ENCODE results near the gene ZSCAN25.
"Not testable (repeated sequence)": the region's sequence is repeated elsewhere in the genome, so short reads cannot be mapped to it uniquely, and the experiment has no call there.

Gene ZSCAN25

GRCh38 chr7:99616359-99617191 is at the start of gene ZSCAN25:
Gene ZSCAN25 (plus strand): TSS chr7:99616946. CDS start chr7:99619607, 2,661 bp downstream.
- DNase-seq, result peak; percentile 68

- DNase-seq, result not testable (repeated sequence)
Measured at GRCh38 chr7:99568770-99569169, 48.0 kb upstream of the ZSCAN25 start.

GRCh38 chr7:99571768-99572167 is 45.0 kb upstream of the ZSCAN25 start:
- DNase-seq, result no peak

- no peak for DNase-seq
Measured at GRCh38 chr7:99573257-99573656, 43.5 kb upstream of the ZSCAN25 start.

- no peak for DNase-seq
Measured at GRCh38 chr7:99576251-99576650, 40.5 kb upstream of the ZSCAN25 start.

GRCh38 chr7:99579281-99579955 is 37.3 kb upstream of the ZSCAN25 start:
- DNase-seq, result no peak

- no peak for DNase-seq
Measured at GRCh38 chr7:99579956-99580777, 36.6 kb upstream of the ZSCAN25 start.

- DNase-seq, result not testable (repeated sequence)
Measured at GRCh38 chr7:99580778-99581332, 35.9 kb upstream of the ZSCAN25 start.

- no peak for DNase-seq
Measured at GRCh38 chr7:99588868-99589267, 27.9 kb upstream of the ZSCAN25 start.

GRCh38 chr7:99594948-99595745 is 21.6 kb upstream of the ZSCAN25 start:
- DNase-seq, result no peak

- DNase-seq, result no peak
Measured at GRCh38 chr7:99596408-99596955, 20.3 kb upstream of the ZSCAN25 start.

- DNase-seq, result no peak
Measured at GRCh38 chr7:99597762-99598501, 18.8 kb upstream of the ZSCAN25 start, which contains the start of gene TMEM225B. Gene TMEM225B (plus strand): TSS chr7:99598267. CDS start chr7:99604389, 6,122 bp downstream.

- DNase-seq, result no peak
Measured at GRCh38 chr7:99599836-99600235, 16.9 kb upstream of the ZSCAN25 start.

- no peak for DNase-seq
Measured at GRCh38 chr7:99601656-99602310, 15.0 kb upstream of the ZSCAN25 start.

- DNase-seq, result no peak
Measured at GRCh38 chr7:99605527-99605926, 11.2 kb upstream of the ZSCAN25 start.

GRCh38 chr7:99606531-99606930 is 10.2 kb upstream of the ZSCAN25 start:
- no peak for DNase-seq

GRCh38 chr7:99607548-99607947 is 9.2 kb upstream of the ZSCAN25 start:
- DNase-seq, result no peak

GRCh38 chr7:99614495-99614894 is 2.3 kb upstream of the ZSCAN25 start:
- no peak for DNase-seq

GRCh38 chr7:99615989-99616358 is 772 bp upstream of the ZSCAN25 start:
- no peak for DNase-seq

- DNase-seq, result no peak
Measured at GRCh38 chr7:99617192-99617781, 541 bp downstream of the ZSCAN25 start.

All from 8988T (cell line).